WI38 (cell line): ENCODE data around the gene SLC35F3.

ENCODE experiments used
- H3K4me3 ChIP-seq: 2 replicates; pipeline ENCODE4 v1.5.1; 2011; ENCODE audit warnings: low read depth, mild to moderate bottlenecking, control low read depth, low read length
- CTCF ChIP-seq: IDR thresholded peaks from 2 replicates; pipeline ENCODE4 v1.5.1; 2012; ENCODE audit warnings: low read depth, mild to moderate bottlenecking, control low read depth, low read length

SLC35F3 gene

GRCh38 chr1:234330843-234331215, 426.4 kb downstream of the SLC35F3 start:
- no peak overlapping the region for H3K4me3 ChIP-seq
- TF ChIP-seq CTCF: no peak

- no peak for TF ChIP-seq CTCF
- H3K4me3 ChIP-seq: no peak overlapping the region
Observed at GRCh38 chr1:234331507-234331906, 427.0 kb downstream of the SLC35F3 start.

GRCh38 chr1:234336359-234336758, 431.9 kb downstream of the SLC35F3 start:
- no peak for TF ChIP-seq CTCF

GRCh38 chr1:234337233-234337632, 432.8 kb downstream of the SLC35F3 start:
- no peak overlapping the region for H3K4me3 ChIP-seq
- no peak for TF ChIP-seq CTCF

More at GRCh38 chr1:234336359-234336758, 431.9 kb downstream of the SLC35F3 start:
- H3K4me3 ChIP-seq: no peak overlapping the region

GRCh38 chr1:234340528-234340927, 436.1 kb downstream of the SLC35F3 start:
- no peak for TF ChIP-seq CTCF
- no peak overlapping the region for H3K4me3 ChIP-seq

- H3K4me3 ChIP-seq: no peak overlapping the region
- TF ChIP-seq CTCF: no peak
Observed at GRCh38 chr1:234342774-234343173, 438.3 kb downstream of the SLC35F3 start.

- no peak overlapping the region for H3K4me3 ChIP-seq
- no peak for TF ChIP-seq CTCF
Observed at GRCh38 chr1:234345237-234345636, 440.8 kb downstream of the SLC35F3 start.
